H4 (cell line): ENCODE measurements around the gene ELMO1. TPM values are rescaled to one million over a fixed set of nuclear protein-coding genes. Genes with fewer than 3 reads are reported as not detected.
"Not testable (repeated sequence)": the region's sequence is repeated elsewhere in the genome, so short reads cannot be mapped to it uniquely, and the experiment has no call there.

Source experiments
- DNase-seq: peaks from one replicate; pipeline ENCODE4 v3.0.0-alpha.2; 2015; ENCODE audit warnings: low spot score
- total RNA-seq: library from RNA; depleted of rRNA; stranded (reverse); fragments of >200 nt; shearing (Covaris generic); gene quantifications from 2 replicates; pipeline ENCODE4 v1.2.3, GENCODE V29; 2014

The ELMO1 gene
- total RNA-seq, 1 experiment from 2014 or later, result 55.0 TPM

- DNase-seq, result no peak
These were observed 255.4 kb downstream of the ELMO1 start for GRCh38 chr7:37193087-37193774.

GRCh38 chr7:37191797-37192196, 256.9 kb downstream of the ELMO1 start:
- DNase-seq, result no peak

- no peak for DNase-seq
These were observed 261.5 kb downstream of the ELMO1 start for GRCh38 chr7:37187179-37187578.

GRCh38 chr7:37186753-37187152, 261.9 kb downstream of the ELMO1 start:
- no peak for DNase-seq

GRCh38 chr7:37181550-37181932, 267.1 kb downstream of the ELMO1 start:
- DNase-seq, result no peak

DNA sequence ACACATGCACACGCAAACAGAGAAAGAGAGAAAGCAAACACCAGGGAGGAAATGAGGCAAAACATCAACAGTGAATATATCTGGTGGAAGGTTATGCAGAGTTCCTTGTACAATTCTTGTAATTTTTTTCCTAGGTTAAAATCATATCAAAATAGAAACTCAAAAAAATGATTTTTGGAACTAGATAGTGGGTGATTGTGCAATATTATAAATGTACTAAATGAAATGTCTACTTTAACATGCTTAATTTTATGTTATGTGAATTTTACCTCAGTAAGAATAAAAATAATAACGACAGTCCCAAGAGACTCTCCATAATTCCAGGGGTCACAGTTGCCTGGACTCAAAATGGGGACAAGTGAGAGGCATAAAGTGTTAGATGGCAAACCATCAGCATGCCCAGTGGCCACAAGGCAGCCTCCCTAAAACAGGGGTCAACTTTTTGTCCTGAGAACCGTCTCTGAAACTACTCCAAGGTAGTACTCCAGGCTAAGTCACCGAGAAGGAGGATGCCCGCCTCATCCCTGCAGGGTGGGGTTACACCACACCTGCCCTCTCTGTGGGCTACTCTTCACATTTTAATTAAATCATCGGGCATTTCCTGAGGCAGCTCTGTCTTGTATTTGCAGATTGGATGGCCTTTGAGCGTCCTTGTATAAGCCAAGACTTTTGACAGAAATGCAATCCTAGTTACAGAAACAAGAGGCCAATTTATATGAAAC, 267.7 kb downstream of the ELMO1 start:
- DNase-seq, result no peak

DNA sequence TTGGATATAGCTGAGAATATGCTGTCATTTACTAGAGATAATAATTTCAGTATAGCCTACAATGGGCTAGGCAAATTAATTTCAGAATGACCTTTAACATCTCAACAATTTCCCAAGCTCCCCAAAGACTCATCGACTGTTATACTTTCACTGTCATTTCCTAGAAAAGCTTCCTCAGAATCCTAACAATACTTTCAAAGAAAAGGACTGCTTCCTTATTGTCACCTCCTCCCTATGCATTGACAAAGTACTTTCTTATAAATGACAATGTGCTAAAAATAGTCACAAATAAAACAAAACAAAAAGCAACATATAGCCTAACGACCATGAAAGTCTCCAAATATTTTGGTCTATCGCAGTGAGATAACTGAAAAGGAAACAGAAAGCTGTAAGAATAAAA, 272.6 kb downstream of the ELMO1 start:
- no peak for DNase-seq

DNA sequence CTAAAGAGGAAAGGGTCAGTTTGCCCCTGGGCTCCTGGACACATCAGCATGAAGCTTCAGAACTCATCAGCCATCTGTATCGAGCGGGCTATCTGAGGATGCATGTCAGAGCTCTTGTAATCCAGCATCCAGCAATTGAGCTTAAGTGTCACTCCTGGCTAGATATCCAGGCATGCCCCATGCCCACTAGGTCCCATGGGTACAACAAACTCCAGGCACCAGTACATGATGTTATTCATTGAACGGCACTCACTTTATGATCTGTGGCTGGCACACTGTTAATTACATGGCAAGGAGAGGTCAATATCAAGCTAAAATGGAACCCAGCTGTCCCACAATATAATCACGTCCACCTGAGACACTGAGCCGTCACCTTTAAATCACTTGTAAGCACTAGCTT, 274.2 kb downstream of the ELMO1 start:
- DNase-seq, result no peak

DNA sequence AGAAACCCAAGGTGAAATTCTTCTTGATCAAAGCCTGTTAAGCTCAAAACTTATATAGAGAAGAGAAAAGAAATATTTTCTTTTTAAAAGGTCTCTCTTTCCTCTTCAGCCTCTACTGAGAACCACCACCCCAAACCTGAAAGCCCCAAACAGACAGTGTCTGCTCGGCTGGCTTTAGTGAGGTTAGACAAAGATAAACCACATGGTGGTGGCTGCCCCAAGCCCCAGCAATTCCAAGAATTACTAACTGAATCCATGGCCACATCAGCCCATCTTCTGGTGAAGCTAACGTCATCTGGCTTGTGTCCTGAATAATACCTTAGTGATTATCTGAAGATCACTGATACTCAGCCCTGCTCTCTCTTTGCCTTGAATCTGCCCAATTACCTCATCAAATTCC, 275.0 kb downstream of the ELMO1 start:
- no peak for DNase-seq

- DNase-seq, result no peak
These were observed 286.6 kb downstream of the ELMO1 start for GRCh38 chr7:37162106-37162505.

DNA sequence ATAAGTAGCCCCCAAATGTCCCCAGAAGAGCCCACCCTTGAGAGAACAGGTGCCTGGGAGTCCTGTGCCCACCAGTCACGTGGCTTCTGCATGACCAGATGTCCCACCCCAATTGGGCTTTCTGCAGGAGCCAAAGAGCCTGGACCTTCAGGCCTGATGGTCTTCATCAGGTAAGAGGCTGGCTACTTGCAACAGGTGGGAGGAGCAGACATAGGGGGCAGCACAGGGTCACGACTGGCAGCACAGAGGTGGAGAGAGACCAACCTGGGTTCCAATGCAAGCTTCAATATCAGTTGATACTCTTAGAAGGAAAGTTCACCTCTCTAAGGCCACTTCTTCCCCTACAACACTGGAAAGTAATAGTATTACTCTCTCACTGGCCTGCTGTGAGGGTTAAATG, 288.0 kb downstream of the ELMO1 start:
- DNase-seq, result no peak

DNA sequence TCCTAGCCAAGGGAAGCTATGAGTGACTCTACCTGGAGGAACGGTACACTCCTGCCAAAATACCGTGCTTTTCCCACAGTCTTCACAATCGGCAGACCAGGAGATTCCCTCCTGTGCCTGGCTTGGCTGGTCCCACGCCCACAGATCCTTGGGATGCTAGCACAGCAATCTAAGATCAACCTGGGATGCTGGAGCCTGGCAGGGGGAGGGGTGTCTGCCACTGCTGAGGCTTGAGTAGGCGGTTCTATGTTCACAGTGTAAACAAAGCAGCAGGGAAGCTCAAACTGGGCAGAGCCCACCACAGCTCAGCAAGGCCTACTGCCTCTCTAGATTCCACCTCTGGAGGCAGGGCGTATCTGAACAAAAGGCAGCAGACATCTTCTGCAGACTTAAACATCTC, 295.3 kb downstream of the ELMO1 start:
- no peak for DNase-seq

- no peak for DNase-seq
These were observed 296.8 kb downstream of the ELMO1 start for GRCh38 chr7:37151741-37152413.

DNA sequence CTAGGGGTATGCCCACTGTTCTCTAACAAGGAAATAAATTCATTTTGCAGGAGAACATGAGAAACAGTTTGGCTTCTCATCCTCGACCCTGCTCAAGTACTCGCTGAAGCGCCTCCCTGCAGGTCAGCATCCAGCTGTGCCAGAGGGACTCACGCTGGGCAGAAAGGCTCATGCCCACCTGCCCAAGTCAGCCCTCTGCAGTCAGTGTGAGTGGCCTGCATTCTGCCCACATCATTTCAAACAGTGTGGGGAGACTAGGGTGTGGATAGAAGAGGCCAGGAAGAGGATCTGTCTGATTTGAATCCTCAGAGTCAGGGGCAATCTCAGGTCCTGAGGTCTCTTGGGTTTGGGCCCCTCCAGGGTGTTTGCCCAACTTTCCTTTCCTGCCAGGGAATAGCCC, 297.8 kb downstream of the ELMO1 start:
- DNase-seq, result no peak

DNA sequence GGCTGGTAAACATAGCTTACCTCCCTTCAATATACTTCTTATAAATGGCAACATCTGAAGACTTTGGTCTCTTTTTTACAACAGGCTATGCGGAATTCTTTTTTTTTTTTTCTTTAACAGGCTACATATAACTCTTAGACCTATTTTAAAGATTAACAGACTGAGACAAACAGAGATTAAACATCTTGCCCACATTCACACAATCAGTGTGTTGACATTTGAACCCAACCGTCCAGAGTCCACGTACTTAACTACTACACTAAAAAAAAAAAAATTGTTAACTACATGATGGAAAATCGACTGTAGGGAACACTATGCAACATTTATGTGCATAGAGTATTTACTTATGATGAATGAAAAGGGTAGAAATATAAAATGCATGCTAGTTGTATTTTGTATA, 298.5 kb downstream of the ELMO1 start:
- no peak for DNase-seq

GRCh38 chr7:37149773-37150124, 298.9 kb downstream of the ELMO1 start:
- no peak for DNase-seq

- no peak for DNase-seq
These were observed 299.5 kb downstream of the ELMO1 start for GRCh38 chr7:37149051-37149772.

DNA sequence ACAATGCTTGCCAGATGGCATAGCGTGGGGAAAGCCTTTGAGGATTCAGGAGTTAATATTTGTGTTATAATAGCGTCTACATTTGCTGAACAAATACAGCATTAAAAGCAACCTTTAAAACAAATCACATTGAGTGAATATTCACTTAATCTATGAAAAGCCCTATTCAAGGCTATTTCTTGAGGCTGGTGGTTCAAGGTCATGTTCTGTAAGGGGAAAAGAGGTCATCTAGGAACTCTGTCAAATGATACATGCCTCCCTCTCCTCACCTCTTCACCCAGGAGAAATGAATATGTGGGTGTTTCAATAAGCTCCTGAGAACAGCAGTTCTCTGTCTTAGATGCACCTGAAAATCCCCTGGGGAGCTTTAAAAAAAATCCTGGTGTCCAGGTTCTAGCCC, 303.0 kb downstream of the ELMO1 start:
- DNase-seq, result no peak

DNA sequence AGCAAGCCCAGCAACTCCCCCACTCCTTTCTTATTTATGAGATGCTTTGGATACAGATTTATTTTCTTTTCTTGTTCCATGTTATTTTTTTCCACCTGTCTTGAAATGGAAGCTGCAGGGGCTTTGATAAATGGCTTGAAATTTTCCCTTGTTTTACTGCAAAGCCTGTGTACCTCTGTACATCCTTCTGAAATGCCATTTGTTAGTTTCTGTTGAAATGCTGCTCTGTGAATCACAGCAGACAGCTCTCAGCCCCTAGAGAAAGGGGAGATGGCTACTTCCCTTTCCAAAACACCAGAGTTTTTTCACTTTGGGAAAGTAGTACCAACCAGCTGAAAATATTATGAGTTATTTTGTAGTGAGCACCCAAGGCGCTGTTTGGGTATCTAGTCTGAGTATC, 304.2 kb downstream of the ELMO1 start:
- no peak for DNase-seq

- DNase-seq, result no peak
These were observed 305.7 kb downstream of the ELMO1 start for GRCh38 chr7:37142958-37143357.

DNA sequence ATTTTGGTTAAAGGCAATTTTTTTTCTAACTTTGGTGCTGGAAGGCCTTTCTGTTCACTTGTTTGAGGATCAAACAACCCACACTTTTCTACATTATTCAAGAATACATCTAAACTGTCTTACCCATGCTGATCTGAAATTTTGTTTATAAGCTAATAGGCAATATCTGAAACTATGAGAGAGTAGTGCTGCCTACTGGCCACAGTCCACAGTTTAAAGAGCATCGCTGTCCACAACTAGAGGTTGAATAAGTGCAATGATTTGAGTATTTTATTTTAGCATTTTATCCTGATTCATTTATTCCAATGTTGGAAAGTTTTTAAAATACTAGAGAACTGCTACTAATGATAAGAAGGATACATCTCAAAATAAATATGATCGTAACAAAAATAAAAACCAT, 306.9 kb downstream of the ELMO1 start:
- DNase-seq, result no peak

DNA sequence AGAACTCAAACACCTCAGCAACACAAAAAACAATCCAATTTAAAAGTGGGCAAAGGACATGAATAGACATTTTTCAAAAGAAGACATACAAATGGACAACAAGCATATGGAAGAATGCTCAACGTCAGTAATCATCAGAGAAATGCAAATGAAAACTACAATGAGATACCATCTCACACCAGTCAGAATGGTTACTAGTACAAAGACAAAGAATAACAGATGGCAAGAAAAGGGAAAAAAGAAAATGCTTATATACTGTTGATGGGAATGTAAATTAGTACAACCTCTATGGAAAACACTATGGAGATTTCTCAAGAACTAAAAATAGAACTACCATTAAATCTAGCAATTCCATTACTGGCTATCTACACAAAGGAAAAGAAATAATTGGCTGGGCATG, 314.8 kb downstream of the ELMO1 start:
- not testable (repeated sequence) for DNase-seq

DNA sequence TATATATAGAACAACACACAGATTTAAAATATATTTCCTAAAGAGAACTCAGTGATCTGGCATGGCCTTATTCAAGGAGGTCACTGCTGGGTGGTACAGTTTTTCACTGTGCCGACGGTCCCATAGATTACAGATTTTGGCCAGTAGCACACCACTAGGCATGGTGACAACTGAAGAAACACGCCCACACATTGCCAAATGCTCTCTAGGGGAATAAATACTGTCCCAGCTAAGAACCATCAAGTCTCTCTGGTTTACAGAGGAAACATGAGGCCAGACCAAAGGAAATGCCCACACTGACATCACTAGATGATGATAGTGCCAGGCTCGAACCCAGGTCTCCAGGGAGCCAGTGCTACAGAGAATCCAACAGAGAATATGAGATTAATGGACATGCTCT, 316.8 kb downstream of the ELMO1 start:
- no peak for DNase-seq
